ENCODE data around the gene NAGPA. TPM values are rescaled to one million over a fixed set of nuclear protein-coding genes. Genes with fewer than 3 reads are reported as not detected.

The NAGPA gene
- polyA plus RNA-seq, 1 donor (not counting 4 experiments of a cell fraction or from before 2014, with no cell fraction given): 5.0 TPM

GRCh38 chr16:5054876-5055865, 21.4 kb upstream of the NAGPA start:
- Histone ChIP-seq H3K9me3 (ENCODE audit: control insufficient read depth, low read depth, low read length) (no peaks in the 10 kb centered on the region), H3K4me1 (ENCODE audit: control insufficient read depth, extremely low read depth, insufficient read depth, low read length) (no peaks in the 10 kb centered on the region), H3K27me3 (ENCODE audit: control insufficient read depth, extremely low read depth, insufficient read depth, low read length) (peaks cover 5% of the 10 kb centered on the region), H3K36me3 (ENCODE audit: control insufficient read depth in 2 of 2, extremely low read depth in 1 of 2, insufficient read depth in 2 of 2, low read length in 2 of 2) (no peaks in the 10 kb centered on the region), H4K20me1 (ENCODE audit: control insufficient read depth, extremely low read depth, insufficient read depth, low read length) (no peaks in the 10 kb centered on the region), H3K4me2 (ENCODE audit: control insufficient read depth, extremely low read depth, insufficient read depth, low read depth, low read length) (no peak overlapping the region), H2AFZ (ENCODE audit: control insufficient read depth, low read length) (no peak overlapping the region), H3K79me2 (ENCODE audit: control insufficient read depth, insufficient read depth, low read length) (no peaks in the 10 kb centered on the region), H3K9ac (ENCODE audit: control insufficient read depth, extremely low read depth, insufficient read depth, low read length) (no peak overlapping the region), H3K9me1 (ENCODE audit: control insufficient read depth, extremely low read depth, insufficient read depth, low read length) (no peaks in the 10 kb centered on the region), H3K27ac (ENCODE audit: control insufficient read depth, insufficient read depth, low read length) (no peak overlapping the region), H3K4me3 (ENCODE audit: control insufficient read depth in 2 of 3, extremely low read depth in 1 of 3, insufficient read depth in 2 of 3, low read depth in 1 of 3, low read length in 3 of 3) (no peak overlapping the region)
- FAIRE-seq (no peak), DNase-seq (ENCODE audit: low read depth, low spot score) (no peak)
- no peak for TF ChIP-seq EZH2 (IDR thresholded peaks at IDR 0.05; ENCODE audit: low read length)
- TF ChIP-seq CTCF (optimal IDR thresholded peaks at IDR 0.05 in 1 of 3, IDR thresholded peaks at IDR 0.05 in 1 of 3, conservative IDR thresholded peaks at IDR 0.05 in 1 of 3; ENCODE audit: extremely low read depth in 1 of 3, insufficient read depth in 2 of 3, low read length in 3 of 3): no peak
- dilution Hi-C loops (cut with MboI; ENCODE audit: extremely low pct_ligation_motif_present, low sequenced_read_pairs): no loop called here

- H3K4me1 ChIP-seq (ENCODE audit: control insufficient read depth, extremely low read depth, insufficient read depth, low read length): no peaks in the 10 kb centered on the region
- FAIRE-seq: no peak
- no peaks in the 10 kb centered on the region for H3K9me1 ChIP-seq (ENCODE audit: control insufficient read depth, extremely low read depth, insufficient read depth, low read length)
- no peaks in the 10 kb centered on the region for H3K79me2 ChIP-seq (ENCODE audit: control insufficient read depth, insufficient read depth, low read length)
- H2AFZ ChIP-seq (ENCODE audit: control insufficient read depth, low read length): no peak overlapping the region
- H4K20me1 ChIP-seq (ENCODE audit: control insufficient read depth, extremely low read depth, insufficient read depth, low read length): no peaks in the 10 kb centered on the region
- H3K4me2 ChIP-seq (ENCODE audit: control insufficient read depth, extremely low read depth, insufficient read depth, low read depth, low read length): no peak overlapping the region
- dilution Hi-C loops (cut with MboI; ENCODE audit: extremely low pct_ligation_motif_present, low sequenced_read_pairs): no loop called here
- H3K27ac ChIP-seq (ENCODE audit: control insufficient read depth, insufficient read depth, low read length): no peak overlapping the region
- no peak overlapping the region for H3K4me3 ChIP-seq (ENCODE audit: control insufficient read depth in 2 of 3, extremely low read depth in 1 of 3, insufficient read depth in 2 of 3, low read depth in 1 of 3, low read length in 3 of 3)
- no peaks in the 10 kb centered on the region for H3K27me3 ChIP-seq (ENCODE audit: control insufficient read depth, extremely low read depth, insufficient read depth, low read length)
- DNase-seq (ENCODE audit: low read depth, low spot score): no peak
- TF ChIP-seq EZH2 (IDR thresholded peaks at IDR 0.05; ENCODE audit: low read length) (no peak), CTCF (optimal IDR thresholded peaks at IDR 0.05 in 1 of 3, IDR thresholded peaks at IDR 0.05 in 1 of 3, conservative IDR thresholded peaks at IDR 0.05 in 1 of 3; ENCODE audit: extremely low read depth in 1 of 3, insufficient read depth in 2 of 3, low read length in 3 of 3) (no peak)
- no peak overlapping the region for H3K9ac ChIP-seq (ENCODE audit: control insufficient read depth, extremely low read depth, insufficient read depth, low read length)
- no peaks in the 10 kb centered on the region for H3K9me3 ChIP-seq (ENCODE audit: control insufficient read depth, low read depth, low read length)
- H3K36me3 ChIP-seq (ENCODE audit: control insufficient read depth in 2 of 2, extremely low read depth in 1 of 2, insufficient read depth in 2 of 2, low read length in 2 of 2): no peaks in the 10 kb centered on the region
Measured at GRCh38 chr16:5046914-5047313, 13.2 kb upstream of the NAGPA start.

Data from keratinocyte (primary cell).